ENCODE data around the gene FLNA. TPM values are rescaled to one million over a fixed set of nuclear protein-coding genes. Genes with fewer than 3 reads are reported as not detected.
A peak's percentile ranks its signal among the peaks of the same experiment; 100 is the strongest.

FLNA gene
- polyA plus RNA-seq, 2 of the 4 experiments (the other 2 are of a cell fraction): 303 to 1,116 TPM

DNA sequence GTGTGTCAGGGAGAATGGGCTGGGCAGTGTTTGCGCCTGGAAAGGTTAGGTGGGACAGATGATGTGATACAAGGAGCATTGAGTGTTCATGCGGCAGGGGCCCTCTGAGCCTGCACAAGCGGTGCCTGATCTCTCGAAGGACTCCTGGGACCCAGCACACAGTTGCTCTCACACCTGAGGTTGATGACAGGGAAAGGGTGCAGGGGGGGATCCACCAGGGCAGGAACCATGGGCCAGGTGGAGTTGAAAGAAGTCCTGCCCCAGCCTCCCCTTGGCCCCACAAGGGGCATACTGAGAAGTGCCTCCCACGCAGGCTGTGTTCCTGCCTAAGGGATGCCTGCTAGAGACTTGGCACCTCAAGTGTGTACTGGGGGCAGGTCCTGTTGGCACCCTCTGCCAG, 45.8 kb downstream of the FLNA start:
- no peak for DNase-seq (ENCODE audit: low read depth in 1 of 2, low spot score in 1 of 2)
- TF ChIP-seq HOXB13 (CRISPR knock-in tag; IDR thresholded peaks at IDR 0.05; ENCODE audit: low read depth) (no peak), PHF8 (IDR thresholded peaks at IDR 0.05; ENCODE audit: borderline replicate concordance, low read depth) (no peak), CBX2 (IDR thresholded peaks at IDR 0.05; ENCODE audit: borderline replicate concordance, low read depth) (no peak)
- TF ChIP-seq, protein P1, sequence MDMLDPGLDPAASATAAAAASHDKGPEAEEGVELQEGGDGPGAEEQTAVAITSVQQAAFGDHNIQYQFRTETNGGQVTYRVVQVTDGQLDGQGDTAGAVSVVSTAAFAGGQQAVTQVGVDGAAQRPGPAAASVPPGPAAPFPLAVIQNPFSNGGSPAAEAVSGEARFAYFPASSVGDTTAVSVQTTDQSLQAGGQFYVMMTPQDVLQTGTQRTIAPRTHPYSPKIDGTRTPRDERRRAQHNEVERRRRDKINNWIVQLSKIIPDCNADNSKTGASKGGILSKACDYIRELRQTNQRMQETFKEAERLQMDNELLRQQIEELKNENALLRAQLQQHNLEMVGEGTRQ (IDR thresholded peaks at IDR 0.05): no peak
- Histone ChIP-seq H3K27ac (no peak overlapping the region), H3K9me3 (no peaks in the 10 kb centered on the region), H3K4me1 (no peaks in the 10 kb centered on the region), H3K4me3 (no peak overlapping the region), H3K4me2 (no peak overlapping the region)
- ATAC-seq: peak in 1 of 2 experiments; percentile 15; a peak in 1 of 6 replicates
- FAIRE-seq: no peak
- ChIA-PET POLR2A (no interaction called here), CTCF (interaction anchor here (0.8 to 3.5 kb wide), 4 partner anchors 11 to 193 kb away, joined by 3 to 11 read pairs (median 4); no protein-coding TSS in a partner anchor)
- 85% methylated on average over 4 of the region's 5 CpGs for WGBS (ENCODE audit: missing lambda C conversion rate)

DNA sequence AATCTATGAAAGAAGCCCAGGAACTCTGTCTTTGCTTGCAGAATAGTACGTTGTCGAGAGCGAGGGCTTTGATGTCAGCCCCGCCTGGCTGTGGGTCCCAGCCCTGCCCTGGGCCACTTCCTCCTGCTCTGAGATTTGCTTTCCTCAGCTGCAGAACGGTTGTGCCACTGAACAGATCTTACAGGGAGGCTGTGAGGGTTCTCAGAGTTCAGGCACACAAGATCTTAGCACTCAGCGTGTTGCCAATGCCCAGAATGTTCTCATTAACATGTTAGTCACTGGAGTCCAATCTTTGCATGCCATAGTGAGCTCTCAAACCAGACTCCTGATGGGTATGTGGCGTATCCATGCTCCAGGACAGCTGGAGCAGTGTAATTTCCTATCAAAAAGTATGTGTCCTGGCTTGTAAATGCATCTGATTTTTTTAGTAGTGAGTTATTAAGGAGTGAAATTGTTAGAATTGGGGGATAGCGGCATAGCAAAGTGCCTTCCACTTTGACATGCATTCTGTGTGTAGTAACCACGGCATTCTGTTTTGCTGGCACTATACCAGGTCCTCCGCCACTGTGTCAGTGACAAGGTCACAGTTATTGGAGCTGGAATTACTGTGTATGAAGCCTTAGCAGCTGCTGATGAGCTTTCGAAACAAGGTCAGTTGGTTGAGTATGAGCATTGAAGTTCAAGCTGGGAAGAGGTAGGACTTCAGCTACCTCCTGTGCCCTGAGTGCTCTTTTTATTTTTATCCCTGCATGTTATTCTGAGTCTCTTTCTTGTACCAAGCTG, 47.2 kb downstream of the FLNA start:
- Histone ChIP-seq H3K4me1 (no peaks in the 10 kb centered on the region), H3K4me3 (no peak overlapping the region), H3K9me3 (no peaks in the 10 kb centered on the region), H3K27ac (no peak overlapping the region), H3K4me2 (no peak overlapping the region)
- ChIA-PET POLR2A (no interaction called here), CTCF (interaction anchor here (0.6 to 3.1 kb wide), 3 partner anchors 10 to 313 kb away, joined by 3 to 10 read pairs (median 3); no protein-coding TSS in a partner anchor)
- WGBS (ENCODE audit: missing lambda C conversion rate): 61% methylated on average over 11 of the region's 11 CpGs
- TF ChIP-seq CHD2 (IDR thresholded peaks at IDR 0.05; ENCODE audit: low read length, partially characterized antibody) (no peak), ESRRA (IDR thresholded peaks at IDR 0.05; ENCODE audit: borderline replicate concordance, low read length) (no peak), MAFK (IDR thresholded peaks at IDR 0.05; ENCODE audit: partially characterized antibody) (no peak)
- FAIRE-seq: peak; percentile 63
- no peak for ATAC-seq
- no peak for DNase-seq (ENCODE audit: low read depth in 1 of 2, low spot score in 1 of 2)

DNA sequence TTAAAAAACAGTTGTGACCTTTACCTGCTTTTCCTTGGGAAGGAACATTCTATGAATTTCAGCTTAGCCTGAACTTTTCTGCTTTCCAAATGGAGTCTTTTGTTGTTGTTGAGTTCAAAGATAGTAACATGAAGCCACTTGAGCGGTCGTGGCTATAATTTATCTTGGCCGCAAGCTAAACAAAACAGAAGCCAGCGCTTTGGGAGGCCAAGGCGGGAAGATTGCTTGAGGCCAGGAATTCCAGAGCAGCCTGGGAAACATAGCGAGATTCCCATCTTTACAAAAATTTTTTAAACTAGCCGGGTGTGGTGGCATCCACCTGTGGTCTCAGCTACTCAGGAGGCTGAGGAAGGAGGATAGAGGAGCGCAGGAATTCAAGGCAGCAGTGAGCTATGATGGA, 48.9 kb downstream of the FLNA start:
- DNase-seq (ENCODE audit: low read depth in 1 of 2, low spot score in 1 of 2): no peak
- peak; percentile 13 for FAIRE-seq
- H3K4me2 ChIP-seq: no peak overlapping the region
- POLR2A ChIA-PET: no interaction called here
- no peak for ATAC-seq
- H3K27ac ChIP-seq: no peak overlapping the region
- 62% methylated on average over 8 of the region's 8 CpGs for WGBS (ENCODE audit: missing lambda C conversion rate)
- H3K4me1 ChIP-seq: no peaks in the 10 kb centered on the region
- TF ChIP-seq RCOR1 (IDR thresholded peaks at IDR 0.05; ENCODE audit: low read depth, low read length): no peak
- TF ChIP-seq KDM1A (IDR thresholded peaks at IDR 0.05; ENCODE audit: low read depth): no peak
- no peak for TF ChIP-seq SMC3 (IDR thresholded peaks at IDR 0.05)
- no peak for TF ChIP-seq NR3C1 (IDR thresholded peaks at IDR 0.05)
- TF ChIP-seq, protein P2, sequence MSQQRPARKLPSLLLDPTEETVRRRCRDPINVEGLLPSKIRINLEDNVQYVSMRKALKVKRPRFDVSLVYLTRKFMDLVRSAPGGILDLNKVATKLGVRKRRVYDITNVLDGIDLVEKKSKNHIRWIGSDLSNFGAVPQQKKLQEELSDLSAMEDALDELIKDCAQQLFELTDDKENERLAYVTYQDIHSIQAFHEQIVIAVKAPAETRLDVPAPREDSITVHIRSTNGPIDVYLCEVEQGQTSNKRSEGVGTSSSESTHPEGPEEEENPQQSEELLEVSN (IDR thresholded peaks at IDR 0.05; ENCODE audit: borderline replicate concordance, low read depth): no peak
- TF ChIP-seq HOXA7 (CRISPR knock-in tag; IDR thresholded peaks at IDR 0.05): no peak
- TF ChIP-seq MAZ (IDR thresholded peaks at IDR 0.05; ENCODE audit: borderline replicate concordance, low read depth, low read length): no peak
- no peak for TF ChIP-seq MYC (IDR thresholded peaks at IDR 0.05; ENCODE audit: borderline replicate concordance, low read length)
- TF ChIP-seq, protein P3, sequence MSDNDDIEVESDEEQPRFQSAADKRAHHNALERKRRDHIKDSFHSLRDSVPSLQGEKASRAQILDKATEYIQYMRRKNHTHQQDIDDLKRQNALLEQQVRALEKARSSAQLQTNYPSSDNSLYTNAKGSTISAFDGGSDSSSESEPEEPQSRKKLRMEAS (IDR thresholded peaks at IDR 0.05): no peak
- no peak for TF ChIP-seq EHMT2 (IDR thresholded peaks at IDR 0.05; ENCODE audit: low read depth)
- TF ChIP-seq, protein P4, sequence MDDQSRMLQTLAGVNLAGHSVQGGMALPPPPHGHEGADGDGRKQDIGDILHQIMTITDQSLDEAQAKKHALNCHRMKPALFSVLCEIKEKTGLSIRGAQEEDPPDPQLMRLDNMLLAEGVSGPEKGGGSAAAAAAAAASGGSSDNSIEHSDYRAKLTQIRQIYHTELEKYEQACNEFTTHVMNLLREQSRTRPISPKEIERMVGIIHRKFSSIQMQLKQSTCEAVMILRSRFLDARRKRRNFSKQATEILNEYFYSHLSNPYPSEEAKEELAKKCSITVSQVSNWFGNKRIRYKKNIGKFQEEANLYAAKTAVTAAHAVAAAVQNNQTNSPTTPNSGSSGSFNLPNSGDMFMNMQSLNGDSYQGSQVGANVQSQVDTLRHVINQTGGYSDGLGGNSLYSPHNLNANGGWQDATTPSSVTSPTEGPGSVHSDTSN (IDR thresholded peaks at IDR 0.05): no peak
- TF ChIP-seq CHD2 (IDR thresholded peaks at IDR 0.05; ENCODE audit: low read length, partially characterized antibody): no peak
- no peak for TF ChIP-seq ZNF302 (CRISPR knock-in tag; IDR thresholded peaks at IDR 0.05)
- H3K9me3 ChIP-seq: no peaks in the 10 kb centered on the region
- CTCF ChIA-PET: interaction anchor here (1.1 to 3.1 kb wide), 2 partner anchors 8 to 18 kb away, joined by 3 to 10 read pairs; no protein-coding TSS in a partner anchor
- no peak overlapping the region for H3K4me3 ChIP-seq

Data from A549 (cell line).